ENCODE results near the gene LCAT.

Gene LCAT

GRCh38 chr16:67963292-67963661, 19.4 kb upstream of the LCAT start:
- no peak for TF ChIP-seq CTCF (IDR thresholded peaks at IDR 0.05; ENCODE audit: insufficient read depth, low read depth, low read length, missing control alignments)
- DNase-seq (ENCODE audit: low read depth), result no peak
- no peak overlapping the region for H3K4me3 ChIP-seq (ENCODE audit: low read length)

GRCh38 chr16:67962135-67962534, 18.2 kb upstream of the LCAT start:
- no peak for DNase-seq (ENCODE audit: low read depth)
- TF ChIP-seq CTCF (IDR thresholded peaks at IDR 0.05; ENCODE audit: insufficient read depth, low read depth, low read length, missing control alignments), result no peak
- H3K4me3 ChIP-seq (ENCODE audit: low read length), result no peak overlapping the region

GRCh38 chr16:67961551-67961957, 17.6 kb upstream of the LCAT start:
- peak; percentile 99 for DNase-seq (ENCODE audit: low read depth)
- no peak overlapping the region for H3K4me3 ChIP-seq (ENCODE audit: low read length)
- TF ChIP-seq CTCF (IDR thresholded peaks at IDR 0.05; ENCODE audit: insufficient read depth, low read depth, low read length, missing control alignments), result no peak

GRCh38 chr16:67959536-67960329, 15.8 kb upstream of the LCAT start:
- no peak for TF ChIP-seq CTCF (IDR thresholded peaks at IDR 0.05; ENCODE audit: insufficient read depth, low read depth, low read length, missing control alignments)
- DNase-seq (ENCODE audit: low read depth), result no peak
- no peak overlapping the region for H3K4me3 ChIP-seq (ENCODE audit: low read length)

GRCh38 chr16:67957622-67958021, 13.7 kb upstream of the LCAT start:
- no peak for TF ChIP-seq CTCF (IDR thresholded peaks at IDR 0.05; ENCODE audit: insufficient read depth, low read depth, low read length, missing control alignments)
- no peak overlapping the region for H3K4me3 ChIP-seq (ENCODE audit: low read length)
- DNase-seq (ENCODE audit: low read depth), result no peak

GRCh38 chr16:67954421-67955196, 10.7 kb upstream of the LCAT start:
- TF ChIP-seq CTCF (IDR thresholded peaks at IDR 0.05; ENCODE audit: insufficient read depth, low read depth, low read length, missing control alignments), result no peak
- no peak for DNase-seq (ENCODE audit: low read depth)
- no peak overlapping the region for H3K4me3 ChIP-seq (ENCODE audit: low read length)

Measured in epithelial cell of esophagus (primary cell).